Thyroid gland (tissue), 4 donors: ENCODE data around the gene LRMDA.

Experiments used
- CTCF ChIP-seq, 6 experiments: fragments of 200-600 bp in 3 of 6; fragments of 450-650 bp in 3 of 6; sonication (generic) in 3 of 6; IDR thresholded peaks; one replicate each; pipeline ENCODE4 v1.5.1; 2016 to 2019; ENCODE audit warnings: antibody characterized with exemption in 6 of 6, mild to moderate bottlenecking in 2 of 6, inconsistent platforms in 1 of 6, moderate library complexity in 1 of 6
- POLR2A ChIP-seq, 2 donors: fragments of 450-650 bp; IDR thresholded peaks; one replicate each; pipeline ENCODE4 v1.6.1; 2017; ENCODE audit warnings: antibody characterized with exemption in 2 of 2, mild to moderate bottlenecking in 2 of 2, moderate library complexity in 1 of 2

- TF ChIP-seq CTCF (IDR thresholded peaks at IDR 0.05) (no peak), POLR2A (IDR thresholded peaks at IDR 0.05) (no peak)
These were observed 35.3 kb upstream of the LRMDA start for GRCh38 chr10:75395932-75396630.
